Uterus (tissue), 2 donors: ENCODE measurements around the gene NDFIP2.

Experiments used
- CTCF ChIP-seq, 4 experiments: fragments of 200-600 bp in 2 of 4; fragments of 450-650 bp in 2 of 4; sonication (generic) in 2 of 4; IDR thresholded peaks; one replicate each; pipeline ENCODE4 v1.5.1; 2016 to 2019; ENCODE audit warnings: antibody characterized with exemption in 4 of 4, mild to moderate bottlenecking in 2 of 4, moderate library complexity in 1 of 4
- POLR2A ChIP-seq, 2 donors: fragments of 450-650 bp; IDR thresholded peaks; one replicate each; pipeline ENCODE4 v1.6.1; 2016; ENCODE audit warnings: antibody characterized with exemption in 2 of 2, mild to moderate bottlenecking in 1 of 2, moderate library complexity in 1 of 2

- no peak for TF ChIP-seq CTCF (IDR thresholded peaks at IDR 0.05)
- TF ChIP-seq POLR2A (IDR thresholded peaks at IDR 0.05), result no peak
Observed at GRCh38 chr13:79432086-79432485, 48.9 kb upstream of the NDFIP2 start.
